HG02678 (cell line): ENCODE results near the gene BCL11B.

Source experiments
- ATAC-seq: cut with Tn5 transposase; IDR thresholded peaks from one replicate; pipeline ENCODE4 v1.9.1; 2021; ENCODE audit warnings: mild to moderate bottlenecking, moderate library complexity; ENCODE audit not compliant: unreplicated experiment

The BCL11B gene

GRCh38 chr14:99123208-99123870 is 148.7 kb downstream of the BCL11B start:
- ATAC-seq = no peak

DNA sequence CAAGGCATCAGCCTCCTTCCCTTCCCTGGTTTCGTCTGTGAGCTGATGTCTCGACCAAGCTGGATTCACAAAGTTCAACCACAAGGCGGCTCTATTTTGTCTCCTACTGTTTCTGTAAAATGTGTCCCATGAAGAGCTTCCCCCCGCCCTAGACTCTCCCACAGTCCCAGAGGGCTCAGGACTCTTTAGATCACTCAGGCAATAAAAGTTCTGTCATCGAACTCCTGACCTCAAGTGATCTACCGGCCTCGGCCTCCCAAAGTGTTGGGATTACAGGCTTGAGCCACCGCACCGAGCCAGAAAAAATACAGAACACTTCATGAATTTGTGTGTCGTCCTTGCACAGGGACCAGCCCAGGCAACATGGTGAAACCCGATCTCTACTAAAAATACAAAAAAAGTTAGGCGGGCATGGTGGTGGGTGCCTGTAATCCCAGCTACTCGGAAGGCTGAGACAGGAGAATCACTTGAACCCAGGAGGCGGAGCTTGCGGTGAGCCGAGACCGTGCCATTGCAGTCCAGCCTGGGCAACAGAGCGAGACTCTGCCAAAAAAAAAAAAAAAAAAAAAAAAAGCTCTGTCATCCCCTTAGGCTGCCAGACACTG is 149.4 kb downstream of the BCL11B start:
- no peak for ATAC-seq

DNA sequence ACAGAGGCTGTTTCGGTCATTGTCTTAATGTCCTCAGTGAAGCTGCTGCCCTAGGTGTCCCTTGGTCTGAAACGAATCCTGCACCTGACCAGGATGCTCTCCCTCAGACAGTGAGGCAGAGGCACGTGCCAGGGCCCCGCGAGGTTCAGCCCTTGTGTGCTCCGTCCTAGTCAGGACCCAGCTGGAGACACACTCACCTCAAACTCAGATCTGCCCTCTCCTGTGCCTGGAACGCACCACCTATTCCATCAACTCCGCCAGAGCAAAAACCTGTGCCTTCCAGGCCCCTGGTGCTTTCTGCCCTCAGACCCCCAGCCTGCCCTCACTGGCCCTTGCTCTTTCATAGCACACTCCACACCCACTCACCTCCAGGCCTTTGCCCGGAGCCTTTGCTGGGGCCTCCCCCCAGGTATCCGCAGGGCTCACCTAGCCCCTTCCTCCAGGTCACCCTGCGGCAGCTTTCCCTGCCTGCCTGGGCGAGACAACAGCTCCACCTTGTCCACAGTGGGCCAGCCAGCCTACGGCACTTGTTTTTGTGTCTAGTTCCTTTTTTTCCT is 150.6 kb downstream of the BCL11B start:
- no peak for ATAC-seq

DNA sequence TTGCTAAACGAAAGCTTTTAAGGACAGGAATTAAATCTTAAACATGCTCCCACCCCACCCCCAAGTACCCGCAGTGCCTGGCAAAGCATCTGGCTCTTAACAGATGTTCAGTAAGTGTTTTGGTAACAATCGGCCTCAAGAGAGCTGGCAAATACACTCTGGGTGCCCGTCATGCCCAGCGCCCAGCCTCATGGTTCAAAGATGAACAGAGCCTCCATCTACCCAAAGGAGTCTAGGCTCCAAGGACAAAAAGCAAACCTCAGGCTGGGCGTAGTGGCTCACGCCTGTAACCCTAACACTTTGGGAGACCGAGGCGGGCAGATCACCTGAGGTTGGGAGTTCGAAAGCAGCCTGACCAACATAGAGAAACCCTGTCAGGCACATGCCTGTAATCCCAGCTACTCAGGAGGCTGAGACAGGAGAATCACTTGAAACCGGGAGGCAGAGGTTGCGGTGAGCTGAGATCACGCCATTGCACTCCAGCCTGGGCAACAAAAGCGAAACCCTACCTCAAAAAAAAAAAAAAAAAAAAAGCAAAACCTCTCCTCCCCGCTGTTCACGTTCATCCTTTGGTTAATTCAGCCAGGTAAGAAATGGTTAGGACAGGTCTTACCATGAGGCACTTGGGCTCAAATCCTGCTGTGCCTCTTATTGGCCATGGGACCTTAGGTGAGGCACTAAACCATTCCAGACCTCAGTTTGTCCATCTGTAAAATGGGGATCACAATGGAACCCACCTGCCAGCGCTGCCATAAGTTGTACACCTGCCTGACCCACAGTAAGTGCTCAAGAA is 151.3 kb downstream of the BCL11B start:
- no peak for ATAC-seq

DNA sequence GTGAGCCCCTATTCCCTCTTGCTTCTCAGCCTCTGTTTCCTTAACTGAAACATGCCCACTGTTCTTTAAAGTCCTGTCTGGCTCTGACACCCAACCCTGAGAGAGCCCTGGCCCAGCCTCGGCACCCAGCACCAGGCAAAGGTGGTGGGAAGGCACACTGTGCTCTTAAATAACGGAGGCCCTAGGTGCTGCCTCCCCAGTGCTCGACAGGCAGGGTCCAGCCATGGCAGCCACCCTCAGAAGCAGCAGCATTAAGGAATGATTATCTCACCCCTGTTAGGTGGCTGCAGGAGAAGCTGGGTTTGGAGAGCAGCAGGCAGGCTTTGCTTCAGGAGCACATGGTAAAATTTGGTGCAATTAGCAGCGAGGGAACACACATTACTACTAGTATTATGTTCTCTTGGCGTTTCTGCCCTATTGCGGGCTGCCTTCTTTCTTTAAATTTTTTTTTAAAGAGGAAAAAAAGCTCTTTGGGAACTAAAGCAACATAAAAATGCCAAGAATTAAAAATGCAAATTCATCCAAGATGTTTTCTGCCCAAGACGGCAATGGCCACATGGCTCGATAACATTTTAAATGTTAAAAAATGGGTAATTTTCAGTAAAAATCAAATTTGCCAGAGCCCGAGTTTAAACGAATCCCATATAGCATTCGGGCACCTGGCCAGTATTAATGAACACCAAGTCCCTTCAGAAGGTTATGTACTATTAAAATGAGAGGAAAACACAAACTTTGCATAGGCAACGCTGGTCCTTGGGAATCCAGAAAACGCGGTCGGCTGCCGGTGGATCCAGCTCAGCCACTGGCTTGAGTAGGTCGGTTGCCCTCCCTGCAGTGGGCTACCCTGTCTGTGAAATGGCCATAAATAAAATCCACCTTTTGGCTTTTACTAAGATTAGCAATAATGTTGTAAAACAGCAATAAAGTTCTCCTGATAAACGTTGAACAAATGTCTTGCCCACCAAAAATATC is 152.2 kb downstream of the BCL11B start:
- ATAC-seq = no peak
